ENCODE results near the gene LRRC52.

DNA sequence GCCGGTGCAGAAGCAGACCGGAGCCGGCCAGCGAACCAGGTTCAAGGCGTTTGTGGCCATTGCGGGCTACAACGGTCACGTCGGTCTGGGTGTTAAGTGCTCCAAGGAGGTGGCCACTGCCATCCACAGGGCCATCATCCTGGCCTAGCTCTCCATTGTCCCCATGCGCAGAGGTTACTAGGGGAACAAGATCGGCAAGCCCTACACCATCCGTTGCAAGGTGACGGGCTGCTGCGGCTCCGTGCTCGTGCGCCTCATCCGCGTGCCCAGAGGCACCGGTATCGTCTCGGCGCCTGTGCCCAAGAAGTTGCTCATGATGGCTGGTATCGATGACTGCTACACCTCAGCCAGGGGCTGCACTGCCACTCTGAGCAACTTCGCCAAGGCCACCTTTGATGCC is 38.1 kb downstream of the LRRC52 start:
- TF ChIP-seq, protein P1, sequence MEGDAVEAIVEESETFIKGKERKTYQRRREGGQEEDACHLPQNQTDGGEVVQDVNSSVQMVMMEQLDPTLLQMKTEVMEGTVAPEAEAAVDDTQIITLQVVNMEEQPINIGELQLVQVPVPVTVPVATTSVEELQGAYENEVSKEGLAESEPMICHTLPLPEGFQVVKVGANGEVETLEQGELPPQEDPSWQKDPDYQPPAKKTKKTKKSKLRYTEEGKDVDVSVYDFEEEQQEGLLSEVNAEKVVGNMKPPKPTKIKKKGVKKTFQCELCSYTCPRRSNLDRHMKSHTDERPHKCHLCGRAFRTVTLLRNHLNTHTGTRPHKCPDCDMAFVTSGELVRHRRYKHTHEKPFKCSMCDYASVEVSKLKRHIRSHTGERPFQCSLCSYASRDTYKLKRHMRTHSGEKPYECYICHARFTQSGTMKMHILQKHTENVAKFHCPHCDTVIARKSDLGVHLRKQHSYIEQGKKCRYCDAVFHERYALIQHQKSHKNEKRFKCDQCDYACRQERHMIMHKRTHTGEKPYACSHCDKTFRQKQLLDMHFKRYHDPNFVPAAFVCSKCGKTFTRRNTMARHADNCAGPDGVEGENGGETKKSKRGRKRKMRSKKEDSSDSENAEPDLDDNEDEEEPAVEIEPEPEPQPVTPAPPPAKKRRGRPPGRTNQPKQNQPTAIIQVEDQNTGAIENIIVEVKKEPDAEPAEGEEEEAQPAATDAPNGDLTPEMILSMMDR (IDR thresholded peaks at IDR 0.05): no peak
- TF ChIP-seq, protein P2, sequence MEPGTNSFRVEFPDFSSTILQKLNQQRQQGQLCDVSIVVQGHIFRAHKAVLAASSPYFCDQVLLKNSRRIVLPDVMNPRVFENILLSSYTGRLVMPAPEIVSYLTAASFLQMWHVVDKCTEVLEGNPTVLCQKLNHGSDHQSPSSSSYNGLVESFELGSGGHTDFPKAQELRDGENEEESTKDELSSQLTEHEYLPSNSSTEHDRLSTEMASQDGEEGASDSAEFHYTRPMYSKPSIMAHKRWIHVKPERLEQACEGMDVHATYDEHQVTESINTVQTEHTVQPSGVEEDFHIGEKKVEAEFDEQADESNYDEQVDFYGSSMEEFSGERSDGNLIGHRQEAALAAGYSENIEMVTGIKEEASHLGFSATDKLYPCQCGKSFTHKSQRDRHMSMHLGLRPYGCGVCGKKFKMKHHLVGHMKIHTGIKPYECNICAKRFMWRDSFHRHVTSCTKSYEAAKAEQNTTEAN (CRISPR knock-in tag; IDR thresholded peaks at IDR 0.05): no peak
- TF ChIP-seq, protein P3, sequence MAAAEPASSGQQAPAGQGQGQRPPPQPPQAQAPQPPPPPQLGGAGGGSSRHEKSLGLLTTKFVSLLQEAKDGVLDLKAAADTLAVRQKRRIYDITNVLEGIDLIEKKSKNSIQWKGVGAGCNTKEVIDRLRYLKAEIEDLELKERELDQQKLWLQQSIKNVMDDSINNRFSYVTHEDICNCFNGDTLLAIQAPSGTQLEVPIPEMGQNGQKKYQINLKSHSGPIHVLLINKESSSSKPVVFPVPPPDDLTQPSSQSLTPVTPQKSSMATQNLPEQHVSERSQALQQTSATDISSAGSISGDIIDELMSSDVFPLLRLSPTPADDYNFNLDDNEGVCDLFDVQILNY (CRISPR knock-in tag; IDR thresholded peaks at IDR 0.05): no peak
- TF ChIP-seq SP1 (CRISPR knock-in tag; conservative IDR thresholded peaks at IDR 0.05): no peak
